Measurements from ENCODE around the gene ENTPD6. TPM values are rescaled to one million over a fixed set of nuclear protein-coding genes. Genes with fewer than 3 reads are reported as not detected.

Gene ENTPD6
- total RNA-seq, 1 experiment from 2014 or later = 53.5 TPM

- no peaks in the 10 kb centered on the region for H3K9me3 ChIP-seq (replicated peaks)
- H3K36me3 ChIP-seq = peaks cover 51% of the 10 kb centered on the region
- no peak overlapping the region for H3K27ac ChIP-seq
- no peaks in the 10 kb centered on the region for H3K4me1 ChIP-seq
- H3K27me3 ChIP-seq = no peaks in the 10 kb centered on the region
- no peak overlapping the region for H3K4me3 ChIP-seq
- DNase-seq = no peak
Measured at GRCh38 chr20:25272223-25273000, 76.9 kb downstream of the ENTPD6 start.

- no peak for DNase-seq
- no peaks in the 10 kb centered on the region for H3K4me1 ChIP-seq
- H3K9me3 ChIP-seq (replicated peaks) = no peaks in the 10 kb centered on the region
- H3K27ac ChIP-seq = no peak overlapping the region
- no peak overlapping the region for H3K4me3 ChIP-seq
- H3K27me3 ChIP-seq = no peaks in the 10 kb centered on the region
- peaks cover 56% of the 10 kb centered on the region for H3K36me3 ChIP-seq
Measured at GRCh38 chr20:25273046-25273445, 77.5 kb downstream of the ENTPD6 start.

- Histone ChIP-seq H3K9me3 (replicated peaks) (no peaks in the 10 kb centered on the region), H3K4me3 (no peak overlapping the region), H3K27me3 (no peaks in the 10 kb centered on the region), H3K4me1 (no peaks in the 10 kb centered on the region), H3K27ac (no peak overlapping the region), H3K36me3 (peaks cover 59% of the 10 kb centered on the region)
- DNase-seq = no peak
Measured at GRCh38 chr20:25273541-25274358, 78.2 kb downstream of the ENTPD6 start.

- Histone ChIP-seq H3K36me3 (peaks cover 58% of the 10 kb centered on the region), H3K9me3 (replicated peaks) (no peaks in the 10 kb centered on the region)
- DNase-seq = no peak
Measured at GRCh38 chr20:25274481-25274880, 79.0 kb downstream of the ENTPD6 start.

GRCh38 chr20:25274891-25275812 is 79.6 kb downstream of the ENTPD6 start:
- DNase-seq = no peak
- Histone ChIP-seq H3K27me3 (no peaks in the 10 kb centered on the region), H3K27ac (no peak overlapping the region), H3K36me3 (peaks cover 61% of the 10 kb centered on the region), H3K9me3 (replicated peaks) (no peaks in the 10 kb centered on the region), H3K4me1 (no peaks in the 10 kb centered on the region), H3K4me3 (no peak overlapping the region)

More at GRCh38 chr20:25274481-25274880, 79.0 kb downstream of the ENTPD6 start:
- H3K4me1 ChIP-seq = no peaks in the 10 kb centered on the region
- H3K27ac ChIP-seq = no peak overlapping the region
- no peaks in the 10 kb centered on the region for H3K27me3 ChIP-seq
- H3K4me3 ChIP-seq = no peak overlapping the region

- H3K27ac ChIP-seq = no peak overlapping the region
- DNase-seq = no peak
- H3K27me3 ChIP-seq = no peaks in the 10 kb centered on the region
- H3K4me1 ChIP-seq = peaks cover 3% of the 10 kb centered on the region
- H3K36me3 ChIP-seq = peaks cover 62% of the 10 kb centered on the region
- no peak overlapping the region for H3K4me3 ChIP-seq
- no peaks in the 10 kb centered on the region for H3K9me3 ChIP-seq (replicated peaks)
Measured at GRCh38 chr20:25275813-25276532, 80.5 kb downstream of the ENTPD6 start.

Other genes with a start within 250 kb of the ENTPD6 start
- gene CST7, start 246.4 kb upstream of the ENTPD6 start, total RNA-seq (2014; rRNA removed; shearing (Covaris generic)) = not detected in 2 replicates
- 103 and 107 TPM in 2 replicates for gene APMAP, start 203.0 kb upstream of the ENTPD6 start, total RNA-seq (2014; rRNA removed; shearing (Covaris generic))
- gene ACSS1, start 137.6 kb upstream of the ENTPD6 start, total RNA-seq (2014; rRNA removed; shearing (Covaris generic)) = 11.5 and 13.0 TPM in 2 replicates
- gene VSX1, start 113.6 kb upstream of the ENTPD6 start, total RNA-seq (2014; rRNA removed; shearing (Covaris generic)) = 0.06 and 0.10 TPM in 2 replicates
- gene PYGB, start 52.4 kb downstream of the ENTPD6 start, total RNA-seq (2014; rRNA removed; shearing (Covaris generic)) = 39.1 and 42.3 TPM in 2 replicates
- gene ABHD12, start 195.1 kb downstream of the ENTPD6 start, total RNA-seq (2014; rRNA removed; shearing (Covaris generic)) = 33.2 and 33.8 TPM in 2 replicates
- gene GINS1, start 212.0 kb downstream of the ENTPD6 start, total RNA-seq (2014; rRNA removed; shearing (Covaris generic)) = 76.4 and 85.0 TPM in 2 replicates